ENCODE results near the gene PADI1.

- TF ChIP-seq CTCF (IDR thresholded peaks at IDR 0.05) (no peak), POLR2A (IDR thresholded peaks at IDR 0.05) (no peak)
These were observed 67.1 kb downstream of the PADI1 start for GRCh38 chr1:17272066-17272465.
